Fibroblast of pulmonary artery (primary cell): ENCODE measurements around the gene TUBB1.

Experiments
- DNase-seq: peaks from one replicate; pipeline ENCODE4 v3.0.0-alpha.2; 2010; ENCODE audit warnings: low read depth
- H3K4me3 ChIP-seq: replicated peaks from 2 replicates; pipeline ENCODE4 v1.5.1; 2011; ENCODE audit warnings: low read depth, mild to moderate bottlenecking, control low read depth, low read length, moderate library complexity
- CTCF ChIP-seq: IDR thresholded peaks from 2 replicates; pipeline ENCODE4 v1.5.1; 2011; ENCODE audit warnings: mild to moderate bottlenecking, control low read depth, low read length, inconsistent platforms; ENCODE audit errors: missing control alignments

The TUBB1 gene

GRCh38 chr20:58984691-58985090, 34.5 kb upstream of the TUBB1 start:
- no peak for DNase-seq
- no peak overlapping the region for H3K4me3 ChIP-seq
- TF ChIP-seq CTCF = no peak

GRCh38 chr20:58985656-58986055, 33.6 kb upstream of the TUBB1 start:
- no peak for TF ChIP-seq CTCF
- no peak overlapping the region for H3K4me3 ChIP-seq
- DNase-seq = peak; percentile 33

GRCh38 chr20:58986286-58986967, 32.8 kb upstream of the TUBB1 start:
- TF ChIP-seq CTCF = no peak
- DNase-seq = no peak
- no peak overlapping the region for H3K4me3 ChIP-seq

- no peak for DNase-seq
- no peak overlapping the region for H3K4me3 ChIP-seq
- no peak for TF ChIP-seq CTCF
Observed at GRCh38 chr20:58986968-58987517, 32.2 kb upstream of the TUBB1 start.

- no peak for TF ChIP-seq CTCF
- H3K4me3 ChIP-seq = no peak overlapping the region
- no peak for DNase-seq
Observed at GRCh38 chr20:58987790-58988564, 31.3 kb upstream of the TUBB1 start.

GRCh38 chr20:58988565-58988882, 30.7 kb upstream of the TUBB1 start:
- no peak for DNase-seq
- no peak overlapping the region for H3K4me3 ChIP-seq
- no peak for TF ChIP-seq CTCF
